HCT116 (cell line): ENCODE measurements around the gene BOLA3.

Experiments
- CTCF ChIP-seq, 3 experiments: fragments of 200-600 bp in 1 of 3; sonication (generic) in 1 of 3; IDR thresholded peaks in 2 of 3; conservative IDR thresholded peaks in 1 of 3; 2 replicates each; pipeline ENCODE4 v1.5.1; 2012 to 2017; ENCODE audit warnings: low read depth in 2 of 3, low read length in 2 of 3, antibody characterized with exemption in 1 of 3, borderline replicate concordance in 1 of 3, control low read depth in 1 of 3, mild to moderate bottlenecking in 1 of 3, mixed read lengths in 1 of 3, mixed run types in 1 of 3, moderate library complexity in 1 of 3; ENCODE audit not compliant: insufficient read depth in 1 of 3
- EZH2phosphoT487 ChIP-seq: fragments of 200-600 bp; IDR thresholded peaks from 2 replicates; pipeline ENCODE4 v1.6.1; 2018; ENCODE audit warnings: antibody characterized with exemption, borderline replicate concordance
- POLR2A ChIP-seq: IDR thresholded peaks from 2 replicates; pipeline ENCODE4 v1.7.0; 2011; ENCODE audit warnings: borderline replicate concordance; ENCODE audit not compliant: insufficient read depth, insufficient read length; ENCODE audit errors: extremely low read depth
- RAD21 ChIP-seq: IDR thresholded peaks from 2 replicates; pipeline ENCODE4 v1.6.1; 2012; ENCODE audit warnings: low read depth, mild to moderate bottlenecking
- TCF7L2 ChIP-seq: IDR thresholded peaks from 2 replicates; pipeline ENCODE4 v1.7.0; 2011; ENCODE audit warnings: borderline replicate concordance, inconsistent platforms; ENCODE audit not compliant: insufficient read depth, insufficient read length; ENCODE audit errors: extremely low read depth
- ZNF274 ChIP-seq: fragments of 200-500 bp; sonication (Bioruptor generic); IDR thresholded peaks from 2 replicates; pipeline ENCODE4 v1.6.1; 2014; ENCODE audit warnings: mild to moderate bottlenecking, low read depth, low read length, inconsistent platforms
- TF ChIP-seq, protein P1 (sequence below): IDR thresholded peaks from 2 replicates; pipeline ENCODE4 v1.6.1; 2012

DNA sequence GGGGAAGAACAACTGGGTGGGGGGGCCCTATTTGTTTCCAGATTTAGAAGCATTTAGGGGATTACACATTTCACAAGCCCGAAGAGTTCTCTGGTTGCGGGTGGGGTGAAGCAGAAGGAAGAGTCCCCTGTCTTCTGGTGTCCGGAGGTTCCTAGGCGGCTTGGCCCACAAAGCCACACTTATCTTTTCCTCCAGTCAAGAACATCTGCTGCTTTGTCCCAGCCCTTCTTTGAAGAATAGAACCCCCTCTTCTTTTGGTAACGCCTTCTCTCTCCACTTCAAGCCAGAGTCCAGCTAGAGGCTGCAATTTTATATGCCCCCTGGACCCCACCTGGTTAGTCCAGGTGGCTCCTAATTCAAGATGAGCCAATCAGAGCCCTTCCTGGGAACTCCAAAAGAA lies 15.8 kb downstream of the BOLA3 start:
- TF ChIP-seq CTCF (IDR thresholded peaks at IDR 0.05 in 2 of 3, conservative IDR thresholded peaks at IDR 0.05 in 1 of 3; ENCODE audit: borderline replicate concordance in 1 of 3, insufficient read depth in 1 of 3, low read depth in 2 of 3, low read length in 2 of 3) (no peak), ZNF274 (no peak), POLR2A (no peak), TCF7L2 (no peak), RAD21 (no peak), EZH2phosphoT487 (no peak)
- TF ChIP-seq, protein P1, sequence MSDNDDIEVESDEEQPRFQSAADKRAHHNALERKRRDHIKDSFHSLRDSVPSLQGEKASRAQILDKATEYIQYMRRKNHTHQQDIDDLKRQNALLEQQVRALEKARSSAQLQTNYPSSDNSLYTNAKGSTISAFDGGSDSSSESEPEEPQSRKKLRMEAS = no peak
